Stimulated activated CD8-positive, alpha-beta memory T cell treated with anti-CD3 and anti-CD28 coated beads, Interleukin-12 subunit alpha, Interleukin-12 subunit beta, amount 100 ng/mL, for 1 hour (primary cell): ENCODE data around the gene CRB1.

Experiments used
- DNase-seq: peaks from one replicate; pipeline ENCODE4 v3.0.0-alpha.2; 2020; ENCODE audit warnings: low read depth

CRB1 gene

DNA sequence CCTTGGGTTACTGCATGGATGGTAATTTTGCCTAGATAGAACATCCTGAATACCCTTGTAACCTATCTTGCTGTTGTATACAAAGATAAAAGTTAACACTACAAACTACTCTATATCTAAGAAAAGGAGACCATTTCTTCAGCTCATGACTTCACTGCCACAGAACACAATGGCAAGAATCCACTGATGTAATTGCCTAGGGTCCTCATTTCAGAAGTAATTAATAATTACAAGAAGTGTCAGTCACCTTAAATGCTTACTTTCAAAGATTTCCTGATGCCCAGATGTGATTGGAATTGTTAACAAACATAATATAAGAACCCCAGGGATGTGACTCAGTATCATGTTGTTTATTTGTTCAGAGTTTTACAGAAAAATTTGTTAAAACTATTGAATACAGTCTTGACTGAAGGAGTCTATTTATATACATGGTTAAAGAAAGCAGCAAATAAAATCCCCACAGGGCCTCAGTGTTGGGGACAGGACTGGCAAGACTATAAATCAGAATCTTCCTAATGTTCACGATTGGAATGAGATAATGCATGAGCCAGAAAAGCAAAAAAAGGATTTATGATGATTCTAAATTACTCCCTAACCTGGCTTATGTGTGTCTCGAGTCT, 83.9 kb downstream of the CRB1 start:
- DNase-seq, result no peak

DNA sequence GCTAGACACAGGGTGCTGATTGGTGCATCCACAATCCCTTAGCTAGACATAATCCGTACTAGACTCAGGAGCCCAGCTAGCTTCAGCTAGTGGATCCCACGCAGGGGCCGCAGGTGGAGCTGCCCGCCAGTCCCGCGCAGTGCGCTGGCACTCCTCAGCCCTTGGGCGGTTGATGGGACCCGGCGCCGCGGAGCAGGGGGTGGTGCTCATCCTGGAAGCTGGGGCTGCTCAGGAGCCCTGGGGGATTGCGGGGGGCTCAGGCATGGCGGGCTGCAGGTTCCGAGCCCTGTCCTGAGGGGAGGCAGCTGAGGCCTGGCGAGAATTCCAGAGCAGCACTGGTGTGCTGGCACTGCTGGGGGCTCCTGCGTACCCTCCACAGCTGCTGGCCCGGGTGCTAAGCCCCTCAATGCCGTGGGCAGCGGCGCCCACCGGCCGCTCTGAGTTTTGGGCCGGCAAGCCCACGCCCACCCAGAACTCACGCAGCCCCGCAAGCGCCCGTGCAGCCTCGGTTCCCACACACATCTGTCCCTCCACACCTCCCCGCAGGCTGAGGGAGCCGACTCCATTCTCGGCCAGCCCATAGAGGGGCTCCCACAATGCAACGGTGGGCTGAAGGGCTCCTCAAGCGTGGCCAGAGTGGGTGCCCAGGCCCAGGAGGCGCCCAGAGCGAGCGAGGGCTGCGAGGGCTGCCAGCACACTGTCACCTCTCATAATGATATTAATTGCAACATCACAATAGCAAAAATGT, 87.4 kb downstream of the CRB1 start:
- no peak for DNase-seq

- DNase-seq, result no peak
Measured at GRCh38 chr1:197356723-197357533, 88.9 kb downstream of the CRB1 start.

DNA sequence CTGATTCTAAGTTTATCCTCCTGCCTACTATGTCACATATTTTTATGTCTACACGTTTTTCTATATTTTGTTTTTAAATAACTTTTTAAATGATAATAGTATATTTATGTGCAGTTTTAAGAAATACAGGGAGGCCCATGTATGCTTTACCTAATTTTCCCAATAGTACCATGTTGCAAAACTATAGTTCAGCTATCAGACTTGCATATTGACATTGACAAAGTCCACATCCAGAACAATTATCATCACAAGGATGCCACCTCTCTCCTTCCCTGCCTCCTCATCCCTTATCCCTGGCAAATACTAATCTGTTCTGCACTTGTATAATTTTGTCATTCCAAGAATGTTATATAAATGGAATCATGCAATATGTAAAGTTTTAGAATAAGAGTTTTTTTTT, 90.9 kb downstream of the CRB1 start:
- no peak for DNase-seq

GRCh38 chr1:197360068-197360467, 92.0 kb downstream of the CRB1 start:
- no peak for DNase-seq

- no peak for DNase-seq
Measured at GRCh38 chr1:197362871-197363270, 94.8 kb downstream of the CRB1 start.

DNA sequence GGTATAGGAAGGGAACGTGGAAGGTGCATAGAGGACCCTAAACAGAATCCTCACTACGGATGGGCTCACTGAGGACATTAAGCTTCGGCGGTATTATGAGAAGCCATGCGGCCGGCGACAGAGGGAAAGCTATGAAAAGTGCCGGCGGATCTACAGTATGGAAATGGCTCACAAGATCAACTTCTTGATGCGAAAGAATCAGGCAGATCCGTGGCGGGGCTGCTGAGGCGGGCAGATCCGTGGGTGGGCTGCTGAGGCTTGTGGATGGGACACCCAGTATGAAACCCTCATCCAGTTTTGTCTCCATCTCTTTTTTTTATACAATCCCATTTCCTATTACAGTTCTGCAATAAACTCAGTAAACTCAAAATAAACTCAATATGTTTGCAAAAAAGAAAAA, 95.8 kb downstream of the CRB1 start:
- no peak for DNase-seq

GRCh38 chr1:197366996-197367395, 98.9 kb downstream of the CRB1 start:
- DNase-seq, result no peak

GRCh38 chr1:197367627-197368026, 99.6 kb downstream of the CRB1 start:
- DNase-seq, result no peak

GRCh38 chr1:197374428-197374827, 106.4 kb downstream of the CRB1 start:
- no peak for DNase-seq

DNA sequence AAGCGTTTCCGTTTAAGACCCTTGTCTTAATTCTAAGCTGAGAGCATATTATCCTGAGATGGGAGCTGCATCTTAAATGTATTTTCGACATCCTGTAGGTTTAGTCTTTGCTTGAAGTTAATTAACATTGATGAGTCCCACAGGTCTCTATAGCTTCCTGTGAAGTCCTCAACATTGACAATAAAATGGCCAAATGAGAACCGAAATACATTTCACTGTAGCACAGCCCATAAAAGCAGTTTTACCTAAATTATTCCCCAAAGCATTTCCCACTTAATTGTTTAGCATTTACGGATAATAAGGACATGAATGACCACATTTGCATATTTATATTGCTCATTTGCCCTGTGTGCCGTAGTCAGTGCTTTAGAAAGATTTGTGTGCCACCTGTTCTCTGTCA, 116.4 kb downstream of the CRB1 start:
- no peak for DNase-seq

DNA sequence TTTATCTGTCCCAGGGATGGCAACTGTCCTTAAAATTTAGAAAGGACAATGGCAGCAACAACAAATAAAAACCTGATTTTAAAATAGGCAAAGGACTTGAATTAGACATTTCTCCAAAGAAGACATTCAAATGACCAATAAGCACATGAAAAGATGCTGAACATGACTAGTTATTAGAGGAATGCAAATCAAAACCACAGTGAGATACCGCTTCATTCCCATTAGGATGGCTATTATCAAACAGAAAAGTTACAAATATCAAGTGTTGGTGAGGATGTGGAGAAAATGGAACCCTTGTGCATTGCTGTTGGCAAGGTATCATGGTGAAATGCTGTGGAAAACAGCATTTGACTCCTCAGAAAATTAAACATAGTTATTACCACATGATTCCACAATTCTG, 120.7 kb downstream of the CRB1 start:
- no peak for DNase-seq

DNA sequence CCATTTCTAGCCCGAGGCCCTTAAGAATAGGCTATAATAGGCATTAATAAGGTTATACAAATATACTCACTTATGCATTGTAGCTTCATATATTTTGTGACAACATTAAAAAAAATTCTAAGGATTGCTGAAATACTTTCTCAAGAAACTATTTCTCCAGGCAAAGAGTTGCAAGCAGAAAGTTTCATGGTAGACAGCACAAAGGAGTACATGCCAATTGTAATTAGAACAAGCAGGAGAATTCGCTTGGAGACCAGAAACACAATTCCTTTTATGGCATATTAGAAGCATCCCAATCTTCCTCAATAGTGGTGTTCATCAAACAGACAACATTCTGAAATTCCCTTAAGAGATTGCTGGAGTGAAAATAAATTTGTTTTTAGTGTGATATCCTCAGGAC, 122.8 kb downstream of the CRB1 start:
- DNase-seq, result no peak

GRCh38 chr1:197391303-197392226, 123.5 kb downstream of the CRB1 start:
- DNase-seq, result no peak

DNA sequence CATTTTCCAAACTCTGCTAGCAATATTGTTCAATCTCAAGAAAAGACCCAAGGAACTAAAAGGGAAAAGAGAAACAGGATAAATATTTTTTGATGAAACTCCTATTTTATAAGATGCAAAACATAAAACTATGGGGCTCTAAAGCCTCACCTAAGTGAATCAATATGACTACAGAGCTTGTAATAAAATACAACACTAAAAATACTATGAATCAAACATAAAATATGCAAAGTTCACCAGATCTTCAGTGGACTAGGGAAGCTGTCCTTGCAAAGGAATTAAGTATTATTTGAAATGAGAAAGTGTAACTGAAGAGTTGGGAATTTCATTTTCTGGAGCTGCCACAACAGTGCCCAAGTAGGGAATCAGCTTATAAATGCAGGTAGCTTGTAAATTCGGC, 124.5 kb downstream of the CRB1 start:
- DNase-seq, result no peak

GRCh38 chr1:197393105-197393504, 125.1 kb downstream of the CRB1 start:
- DNase-seq, result no peak

DNA sequence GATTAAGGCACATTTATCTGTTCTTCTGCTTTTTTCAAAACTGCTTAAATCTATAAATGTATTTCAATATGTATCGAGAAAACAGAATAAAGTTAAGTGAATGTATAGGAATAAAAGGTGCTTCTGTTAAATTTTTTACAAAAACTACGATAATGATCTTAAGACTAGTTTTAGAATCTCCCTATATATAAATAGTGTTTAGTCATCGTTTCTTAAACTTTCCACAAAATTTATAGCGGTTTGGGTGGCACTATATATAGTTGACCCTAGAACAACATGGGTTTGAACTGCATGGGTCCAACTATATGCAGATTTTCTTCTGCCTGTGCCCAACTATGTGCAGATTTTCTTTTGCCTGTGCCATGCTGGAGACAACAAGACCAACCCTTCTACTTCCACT, 125.7 kb downstream of the CRB1 start:
- no peak for DNase-seq

- no peak for DNase-seq
Measured at GRCh38 chr1:197394831-197395608, 127.0 kb downstream of the CRB1 start.

DNA sequence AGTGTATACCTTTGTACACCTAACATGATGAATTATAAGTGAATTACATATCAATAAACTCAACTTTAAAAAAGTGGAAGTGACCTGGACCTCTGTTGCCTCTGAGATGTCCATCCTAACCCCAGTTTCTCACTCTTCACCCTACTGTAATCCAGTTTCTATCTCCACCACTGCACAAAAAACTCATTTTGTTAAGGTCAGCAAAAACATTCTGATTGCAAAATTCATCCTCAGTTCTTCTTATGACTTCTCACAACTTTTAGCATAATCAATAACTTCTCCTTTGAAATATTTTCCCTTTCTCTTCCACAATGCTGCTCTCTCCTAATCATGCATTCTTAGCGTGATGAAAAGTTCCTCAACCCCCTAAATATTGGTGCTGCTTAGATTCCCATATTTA, 129.8 kb downstream of the CRB1 start:
- no peak for DNase-seq

- DNase-seq, result no peak
Measured at GRCh38 chr1:197399755-197400521, 131.9 kb downstream of the CRB1 start.

DNA sequence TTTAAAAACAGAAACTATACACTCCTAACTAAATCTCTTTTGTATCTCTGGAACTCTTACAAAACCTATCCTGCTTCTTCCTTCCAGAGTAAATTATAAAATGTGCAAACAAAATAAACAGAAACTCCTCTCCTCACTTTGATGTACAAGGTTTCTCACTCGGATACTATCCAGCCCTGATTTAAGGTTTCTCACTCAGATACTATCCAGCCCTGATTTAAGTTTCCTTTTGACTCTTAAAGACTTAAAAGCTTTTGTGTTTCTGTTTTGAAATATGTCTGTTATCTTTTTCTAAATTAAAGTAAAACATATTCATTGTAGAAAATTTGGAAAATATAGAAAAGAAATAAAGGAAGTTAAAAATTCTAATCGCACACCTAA, 132.5 kb downstream of the CRB1 start:
- DNase-seq, result no peak
